C4-2B (cell line): ENCODE measurements around the gene PYGL.
"Not testable (repeated sequence)": the region's sequence is repeated elsewhere in the genome, so short reads cannot be mapped to it uniquely, and the experiment has no call there.

Experiments
- H3K27ac ChIP-seq: fragments of 450-650 bp; 2 replicates; pipeline ENCODE4 v1.5.1; 2017
- CTCF ChIP-seq: fragments of 450-650 bp; conservative IDR thresholded peaks from 2 replicates; pipeline ENCODE4 v1.5.1; 2017; ENCODE audit warnings: mild to moderate bottlenecking
- ZFX ChIP-seq: fragments of 450-650 bp; IDR thresholded peaks from 2 replicates; pipeline ENCODE4 v1.6.1; 2017

The PYGL gene

GRCh38 chr14:50953502-50953901, 9.2 kb upstream of the PYGL start:
- no peak overlapping the region for H3K27ac ChIP-seq
- no peak for TF ChIP-seq CTCF

- H3K27ac ChIP-seq = no peak overlapping the region
- no peak for TF ChIP-seq CTCF
- TF ChIP-seq ZFX = no peak
Observed at GRCh38 chr14:50951032-50951431, 6.7 kb upstream of the PYGL start.

- no peak overlapping the region for H3K27ac ChIP-seq
- TF ChIP-seq CTCF (no peak), ZFX (no peak)
Observed at GRCh38 chr14:50948205-50948604, 3.9 kb upstream of the PYGL start.

GRCh38 chr14:50947446-50947845, 3.2 kb upstream of the PYGL start:
- TF ChIP-seq CTCF (no peak), ZFX (no peak)
- H3K27ac ChIP-seq = no peak overlapping the region

GRCh38 chr14:50946234-50946935, 2.1 kb upstream of the PYGL start:
- H3K27ac ChIP-seq = no peak overlapping the region
- no peak for TF ChIP-seq ZFX
- TF ChIP-seq CTCF = no peak

- TF ChIP-seq ZFX (no peak), CTCF (no peak)
- peak overlapping the region; percentile 57 for H3K27ac ChIP-seq
Observed at GRCh38 chr14:50944647-50945413, 547 bp upstream of the PYGL start.

- H3K27ac ChIP-seq = no peak overlapping the region; the same call in 1 of the 2 replicates
- TF ChIP-seq CTCF (no peak), ZFX (no peak)
Observed at GRCh38 chr14:50943261-50943942, 881 bp downstream of the PYGL start.

- H3K27ac ChIP-seq = not testable (repeated sequence)
Observed at GRCh38 chr14:50941638-50942037, 2.6 kb downstream of the PYGL start.
